ENCODE measurements around the gene TP53I13.

The TP53I13 gene

GRCh38 chr17:29593591-29594518 lies 25.4 kb downstream of the TP53I13 start:
- DNase-seq (peak; percentile 54), ATAC-seq (no peak)

DNA sequence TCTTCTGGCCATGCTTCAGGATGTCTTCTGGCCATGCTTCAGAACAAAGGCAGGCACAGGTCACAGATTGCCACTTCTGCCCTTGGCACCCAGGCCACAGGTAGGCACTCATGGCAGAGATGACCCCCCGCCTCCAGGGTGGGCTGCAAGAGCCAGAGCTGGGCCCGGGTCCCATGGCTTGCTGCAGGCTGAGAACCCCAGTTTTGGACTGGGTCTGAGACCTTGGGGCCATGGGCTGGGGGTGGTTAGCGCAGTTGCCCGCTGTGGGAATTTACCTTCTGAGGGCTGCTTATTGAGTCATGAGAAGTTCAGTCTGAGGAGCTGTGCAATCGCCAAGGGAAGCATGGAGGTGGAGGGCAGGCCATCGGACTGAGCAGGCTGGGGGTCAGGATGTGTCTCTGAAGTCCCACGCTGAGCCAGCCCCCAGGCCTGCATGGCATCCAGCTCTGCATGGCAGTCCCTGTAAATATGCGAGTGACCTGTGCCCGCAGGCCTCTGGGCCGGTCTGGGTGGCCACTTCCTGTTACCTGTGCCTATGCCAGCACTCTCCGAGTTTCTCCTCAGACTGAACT lies 26.1 kb downstream of the TP53I13 start:
- DNase-seq (no peak), ATAC-seq (no peak)

- DNase-seq: no peak
Observed at GRCh38 chr17:29595107-29595942, 26.8 kb downstream of the TP53I13 start.

DNA sequence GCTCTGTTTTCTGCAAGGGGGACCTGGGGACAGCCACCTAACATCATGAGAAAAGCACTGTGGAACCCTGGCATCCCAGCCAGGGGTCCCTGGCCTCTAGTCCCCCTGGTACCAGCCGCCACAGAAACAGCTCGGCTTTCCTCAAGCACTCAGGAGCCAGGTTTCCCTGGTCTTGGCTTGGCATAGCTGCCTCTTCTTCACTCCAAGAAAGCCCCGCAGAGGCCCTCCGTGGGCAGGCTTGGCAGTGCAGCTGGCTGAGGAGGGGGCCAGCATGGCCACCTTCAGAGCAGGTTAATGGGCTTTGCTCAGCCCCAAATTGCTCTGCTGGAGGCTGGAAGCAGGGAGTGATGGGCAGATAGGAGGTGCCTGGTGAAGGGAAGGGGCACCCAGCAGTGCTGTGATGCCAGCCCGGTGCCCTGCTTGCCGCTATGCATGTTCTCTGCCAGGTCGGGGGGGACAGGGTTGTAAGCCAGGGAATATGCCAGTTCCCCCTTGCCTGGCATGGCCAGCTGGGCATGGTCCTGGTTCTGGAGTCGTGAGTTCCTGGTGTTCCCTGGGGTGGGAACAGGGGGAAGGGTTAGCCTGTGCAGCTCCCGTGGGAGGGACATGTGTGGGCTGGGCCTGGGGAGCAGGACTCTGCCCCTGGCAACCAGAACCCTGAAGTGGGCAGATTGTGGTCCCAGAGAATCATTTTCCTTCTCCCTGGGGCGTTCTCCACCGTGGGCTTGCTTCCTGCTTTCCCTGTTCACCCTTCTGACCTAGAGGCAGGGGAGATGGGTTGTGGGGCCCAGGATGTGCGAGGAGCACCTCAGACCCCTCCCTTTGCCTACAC lies 27.7 kb downstream of the TP53I13 start:
- ATAC-seq: no peak
- DNase-seq: no peak

More at GRCh38 chr17:29595107-29595942, 26.8 kb downstream of the TP53I13 start:
- no peak for ATAC-seq

DNA sequence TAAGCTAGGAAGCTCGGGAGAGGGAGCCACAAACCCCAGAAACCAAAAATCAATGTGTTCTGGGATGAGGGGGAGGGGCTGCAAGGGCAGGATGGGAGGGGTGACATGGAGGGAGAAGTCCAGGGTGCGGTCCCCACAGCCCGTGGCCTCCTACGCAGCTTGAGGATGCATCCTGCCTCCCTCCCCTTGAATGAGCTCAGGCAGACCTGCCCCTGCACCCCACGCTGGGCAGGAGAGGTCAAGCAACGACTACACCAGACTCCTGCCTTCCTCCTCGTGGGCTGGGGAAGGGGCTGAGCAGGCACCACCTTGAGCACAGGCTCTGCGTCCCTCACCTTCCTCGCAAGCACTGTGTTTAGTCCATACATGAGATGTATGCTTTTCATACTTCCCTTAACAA lies 28.3 kb downstream of the TP53I13 start:
- DNase-seq (no peak), ATAC-seq (no peak)

- no peak for DNase-seq
- no peak for ATAC-seq
Observed at GRCh38 chr17:29597361-29598172, 29.1 kb downstream of the TP53I13 start.

GRCh38 chr17:29603109-29603674 lies 34.7 kb downstream of the TP53I13 start:
- DNase-seq: no peak

GRCh38 chr17:29607557-29608195 lies 39.2 kb downstream of the TP53I13 start:
- no peak for ATAC-seq
- no peak for DNase-seq

More at GRCh38 chr17:29603109-29603674, 34.7 kb downstream of the TP53I13 start:
- no peak for ATAC-seq

- no peak for DNase-seq
- ATAC-seq: no peak
Observed at GRCh38 chr17:29608986-29609385, 40.5 kb downstream of the TP53I13 start.

GRCh38 chr17:29610395-29610794 lies 41.9 kb downstream of the TP53I13 start:
- ATAC-seq: no peak
- no peak for DNase-seq

GRCh38 chr17:29611351-29612093 lies 43.0 kb downstream of the TP53I13 start:
- ATAC-seq (no peak), DNase-seq (no peak)

DNA sequence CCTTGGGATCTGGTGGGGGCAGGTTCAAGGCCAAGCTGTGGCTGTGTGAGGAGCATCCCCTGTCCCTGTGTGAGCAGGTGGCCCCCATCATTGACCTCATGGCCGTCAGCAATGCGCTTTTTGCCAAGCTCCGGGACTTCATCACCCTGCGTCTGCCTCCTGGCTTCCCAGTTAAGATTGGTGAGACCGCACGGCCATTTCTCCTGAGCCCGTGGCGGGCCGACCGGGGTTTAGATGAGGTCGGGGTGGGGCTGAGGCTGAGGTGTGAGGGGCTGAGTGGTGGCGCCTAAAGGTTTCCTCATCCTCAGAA lies 43.5 kb downstream of the TP53I13 start:
- no peak for ATAC-seq
- DNase-seq: no peak

GRCh38 chr17:29612404-29613280 lies 44.1 kb downstream of the TP53I13 start:
- DNase-seq (no peak), ATAC-seq (no peak)

- DNase-seq: peak; percentile 98
- peak; percentile 60 for ATAC-seq
Observed at GRCh38 chr17:29613352-29613837, 44.9 kb downstream of the TP53I13 start.

- DNase-seq (no peak), ATAC-seq (no peak)
Observed at GRCh38 chr17:29613856-29614255, 45.4 kb downstream of the TP53I13 start.

DNA sequence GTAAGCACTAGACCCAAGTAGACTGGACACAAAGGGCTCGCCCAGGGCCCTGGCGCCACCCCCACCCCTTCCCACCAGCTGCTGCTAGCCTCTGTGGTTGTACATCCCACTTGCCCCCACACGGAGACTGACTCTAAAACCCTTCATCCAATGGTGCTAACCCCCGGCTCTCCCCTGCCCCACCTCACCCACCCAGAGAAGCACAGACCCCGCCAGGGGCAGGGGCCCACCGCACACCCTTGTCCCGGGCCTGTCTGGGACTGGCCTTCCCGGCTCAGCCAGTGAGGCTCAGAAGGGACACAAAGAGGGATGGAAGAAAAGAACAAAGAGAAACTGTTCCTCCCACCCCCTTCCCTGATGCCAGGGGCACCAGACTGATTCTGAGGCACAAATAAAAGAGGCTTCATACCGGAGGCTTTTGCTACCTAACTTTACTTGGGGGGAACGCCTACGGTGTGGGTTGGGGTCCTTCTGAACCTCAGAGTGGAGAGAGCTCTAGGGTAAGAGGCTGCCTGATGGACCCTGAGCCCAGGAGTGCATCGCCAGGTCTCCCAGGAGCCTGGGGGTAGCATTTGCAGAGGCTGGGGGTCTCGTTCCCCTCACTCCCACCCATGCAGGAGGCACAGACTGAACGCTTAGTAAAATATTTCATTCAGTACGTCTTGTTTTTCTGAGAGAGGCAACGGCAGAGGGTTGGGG lies 46.0 kb downstream of the TP53I13 start:
- no peak for DNase-seq
- no peak for ATAC-seq

- peak; percentile 24 for ATAC-seq
Observed at GRCh38 chr17:29615048-29615385, 46.5 kb downstream of the TP53I13 start.

More at GRCh38 chr17:29615048-29615385, 46.5 kb downstream of the TP53I13 start:
- peak; percentile 73 for DNase-seq

All from stimulated activated naive CD8-positive, alpha-beta T cell treated with anti-CD3 and anti-CD28 coated beads, Interleukin-15, Interleukin-2, amounts not matched to agents 100 U/mL and 50 U/mL, for 24 hours (primary cell).